Upper lobe of right lung (tissue), 1 donor: ENCODE results near the gene FIP1L1. TPM values are rescaled to one million over a fixed set of nuclear protein-coding genes. Genes with fewer than 3 reads are reported as not detected.

Experiments
- ATAC-seq: fragments of 200-7000 bp; cut with Tn5 transposase; one replicate; pipeline ENCODE4 v1.9.1; 2020; ENCODE audit warnings: mild to moderate bottlenecking, moderate library complexity
- DNase-seq: peaks from one replicate; pipeline ENCODE4 v3.0.0-alpha.2; 2020
- H3K27ac ChIP-seq: fragments of 200-600 bp; one replicate; pipeline ENCODE4 v1.8.0; 2022
- H3K27me3 ChIP-seq: fragments of 200-600 bp; one replicate; pipeline ENCODE4 v1.8.0; 2022; ENCODE audit warnings: mild to moderate bottlenecking
- H3K36me3 ChIP-seq: fragments of 200-600 bp; one replicate; pipeline ENCODE4 v1.8.0; 2022
- H3K4me1 ChIP-seq: fragments of 200-600 bp; one replicate; pipeline ENCODE4 v1.8.0; 2022
- H3K4me3 ChIP-seq: fragments of 200-600 bp; one replicate; pipeline ENCODE4 v1.8.0; 2022; ENCODE audit warnings: mild to moderate bottlenecking
- H3K9me3 ChIP-seq: fragments of 200-600 bp; one replicate; pipeline ENCODE4 v1.8.0; 2022
- intact Hi-C: fragments of 100-400 bp; cut with DNase I; formaldehyde crosslinking; loops from one replicate; pipeline ENCODE4 v1.11.0; 2022
- total RNA-seq: library from RNA; stranded (reverse); fragmentation: NEBNext Ultra II Directional; extraction: Animal tissue kit (Norgen Biotek cat#: 25700); gene quantifications from one replicate; pipeline ENCODE4 v1.2.1, GENCODE V29; 2021
- TF ChIP-seq, protein P1 (sequence below): fragments of 200-600 bp; IDR thresholded peaks from one replicate; pipeline ENCODE4 v1.8.0; 2022; ENCODE audit warnings: antibody characterized with exemption
- donor health status: DM: no; HTN: yes; CAD: no; lungs with severe emphysema.

Gene FIP1L1
- total RNA-seq, 1 donor from 2014 or later: 39.0 TPM

DNA sequence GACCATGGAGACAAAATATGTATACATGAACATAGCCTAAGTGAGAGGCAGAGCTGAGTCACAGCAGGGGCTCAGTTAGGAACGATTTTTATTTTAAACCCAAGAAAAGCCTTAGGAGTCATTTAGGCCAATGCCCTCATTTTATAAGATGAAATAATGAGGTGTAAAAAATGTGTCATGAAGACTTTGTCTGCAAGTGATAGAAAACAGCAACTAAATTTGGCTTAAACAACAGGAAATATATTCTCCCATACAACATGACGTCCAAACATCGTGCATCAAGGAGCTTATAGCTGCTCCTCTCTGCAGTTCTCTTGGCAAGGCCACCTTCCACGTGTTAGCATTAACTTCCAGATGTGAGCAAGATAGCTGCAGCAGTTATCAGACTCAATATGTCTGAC is 28.4 kb upstream of the FIP1L1 start:
- H3K27me3 ChIP-seq: no peaks in the 10 kb centered on the region
- no peaks in the 10 kb centered on the region for H3K9me3 ChIP-seq
- H3K27ac ChIP-seq: no peak overlapping the region
- ATAC-seq (no peak), DNase-seq (no peak)
- peaks cover 16% of the 10 kb centered on the region for H3K36me3 ChIP-seq
- H3K4me3 ChIP-seq: no peak overlapping the region
- TF ChIP-seq, protein P1, sequence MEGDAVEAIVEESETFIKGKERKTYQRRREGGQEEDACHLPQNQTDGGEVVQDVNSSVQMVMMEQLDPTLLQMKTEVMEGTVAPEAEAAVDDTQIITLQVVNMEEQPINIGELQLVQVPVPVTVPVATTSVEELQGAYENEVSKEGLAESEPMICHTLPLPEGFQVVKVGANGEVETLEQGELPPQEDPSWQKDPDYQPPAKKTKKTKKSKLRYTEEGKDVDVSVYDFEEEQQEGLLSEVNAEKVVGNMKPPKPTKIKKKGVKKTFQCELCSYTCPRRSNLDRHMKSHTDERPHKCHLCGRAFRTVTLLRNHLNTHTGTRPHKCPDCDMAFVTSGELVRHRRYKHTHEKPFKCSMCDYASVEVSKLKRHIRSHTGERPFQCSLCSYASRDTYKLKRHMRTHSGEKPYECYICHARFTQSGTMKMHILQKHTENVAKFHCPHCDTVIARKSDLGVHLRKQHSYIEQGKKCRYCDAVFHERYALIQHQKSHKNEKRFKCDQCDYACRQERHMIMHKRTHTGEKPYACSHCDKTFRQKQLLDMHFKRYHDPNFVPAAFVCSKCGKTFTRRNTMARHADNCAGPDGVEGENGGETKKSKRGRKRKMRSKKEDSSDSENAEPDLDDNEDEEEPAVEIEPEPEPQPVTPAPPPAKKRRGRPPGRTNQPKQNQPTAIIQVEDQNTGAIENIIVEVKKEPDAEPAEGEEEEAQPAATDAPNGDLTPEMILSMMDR: no peak
- no peaks in the 10 kb centered on the region for H3K4me1 ChIP-seq
- intact Hi-C loops: no loop called here

DNA sequence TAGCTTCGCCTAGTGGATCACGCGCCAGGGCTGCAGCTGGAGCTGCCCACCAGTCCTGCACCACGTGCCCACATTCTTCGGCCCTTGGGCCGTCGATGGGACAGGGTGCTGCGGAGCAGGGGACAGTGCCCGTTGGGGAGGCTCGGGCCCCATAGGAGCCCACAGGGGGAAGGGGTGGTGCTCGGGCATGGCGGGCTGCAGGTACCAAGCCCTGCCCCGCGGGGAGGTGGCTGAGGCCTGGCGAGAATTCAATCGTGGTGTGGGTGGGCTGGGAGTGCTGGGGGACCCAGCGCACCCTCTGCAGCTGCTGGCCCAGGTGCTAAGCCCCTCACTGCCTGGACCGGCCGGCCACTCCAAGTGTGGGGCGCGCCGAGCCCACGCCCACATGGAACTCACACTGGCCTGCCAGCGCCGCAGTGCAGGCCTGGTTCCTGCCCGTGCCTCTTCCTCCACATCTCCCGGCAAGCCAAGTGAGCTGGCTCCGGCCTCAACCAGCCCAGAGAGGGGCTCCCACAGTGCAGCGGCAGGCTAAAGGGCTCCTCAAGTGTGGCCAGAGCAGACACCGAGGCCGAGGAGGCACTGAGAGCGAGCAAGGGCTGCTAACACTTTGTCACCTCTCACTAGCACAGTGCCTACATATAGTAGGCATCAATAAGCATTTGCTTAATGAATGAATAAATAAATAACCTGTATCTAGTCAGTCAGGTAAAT is 23.3 kb upstream of the FIP1L1 start:
- Histone ChIP-seq H3K36me3 (peaks cover 16% of the 10 kb centered on the region), H3K4me1 (no peaks in the 10 kb centered on the region), H3K27ac (no peak overlapping the region), H3K27me3 (no peaks in the 10 kb centered on the region), H3K9me3 (no peaks in the 10 kb centered on the region), H3K4me3 (no peak overlapping the region)
- peak; percentile 42 for ATAC-seq
- no peak for DNase-seq
- TF ChIP-seq, protein P1: no peak
- intact Hi-C loops: no loop called here

DNA sequence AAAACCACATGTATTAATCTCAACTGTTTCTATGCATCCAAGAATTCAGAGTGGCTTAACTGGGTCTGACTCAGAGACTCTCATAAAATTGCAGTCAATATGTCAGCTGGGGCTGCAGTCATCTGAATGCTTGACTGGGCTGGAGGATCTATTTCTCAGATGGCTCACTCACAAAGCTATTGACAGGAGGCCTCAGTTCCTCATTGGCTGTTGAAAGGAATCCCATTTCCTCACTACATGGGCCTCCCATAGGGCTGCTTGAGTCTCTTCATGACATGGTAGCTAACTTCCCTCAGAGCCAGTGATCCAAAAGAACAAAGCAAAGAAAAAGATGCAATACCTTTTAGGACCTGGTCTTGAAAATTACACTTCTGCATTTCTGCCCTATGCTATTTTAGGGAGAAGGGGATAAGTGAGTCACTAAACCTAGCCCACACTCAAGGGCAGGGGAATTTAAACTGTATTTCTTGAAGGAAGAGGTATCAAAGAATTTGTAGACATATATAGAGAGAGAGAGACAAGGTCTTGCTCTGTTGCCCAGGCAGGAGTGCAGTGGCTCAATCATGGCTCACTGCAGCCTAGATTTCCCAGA is 21.4 kb upstream of the FIP1L1 start:
- Histone ChIP-seq H3K36me3 (peaks cover 11% of the 10 kb centered on the region), H3K4me3 (no peak overlapping the region), H3K4me1 (no peaks in the 10 kb centered on the region), H3K27me3 (no peaks in the 10 kb centered on the region), H3K9me3 (no peaks in the 10 kb centered on the region), H3K27ac (no peak overlapping the region)
- DNase-seq (no peak), ATAC-seq (no peak)
- intact Hi-C loops: no loop called here
- TF ChIP-seq, protein P1: no peak

DNA sequence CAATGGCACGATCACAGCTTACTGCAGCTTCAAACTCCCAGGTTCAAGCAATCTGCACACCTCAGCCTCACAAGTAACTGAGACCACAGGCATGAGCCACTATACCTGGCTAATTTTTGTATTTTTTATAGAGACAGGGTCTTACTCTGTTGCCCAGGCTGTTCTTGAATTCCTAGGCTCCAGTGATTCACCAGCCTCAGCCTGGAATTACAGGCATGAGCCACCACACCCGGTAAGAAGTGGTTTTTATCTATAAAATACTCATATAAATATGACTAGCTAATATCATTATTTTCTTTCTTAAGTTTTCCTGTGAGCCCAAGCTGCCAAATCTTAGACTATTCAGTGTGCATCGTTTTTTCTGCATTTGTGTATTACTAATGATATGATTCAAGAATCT is 16.0 kb upstream of the FIP1L1 start:
- Histone ChIP-seq H3K4me1 (peaks cover 22% of the 10 kb centered on the region), H3K36me3 (no peaks in the 10 kb centered on the region), H3K27ac (no peak overlapping the region), H3K27me3 (no peaks in the 10 kb centered on the region), H3K9me3 (no peaks in the 10 kb centered on the region), H3K4me3 (no peak overlapping the region)
- TF ChIP-seq, protein P1: no peak
- intact Hi-C loops: no loop called here
- ATAC-seq: no peak
- no peak for DNase-seq

DNA sequence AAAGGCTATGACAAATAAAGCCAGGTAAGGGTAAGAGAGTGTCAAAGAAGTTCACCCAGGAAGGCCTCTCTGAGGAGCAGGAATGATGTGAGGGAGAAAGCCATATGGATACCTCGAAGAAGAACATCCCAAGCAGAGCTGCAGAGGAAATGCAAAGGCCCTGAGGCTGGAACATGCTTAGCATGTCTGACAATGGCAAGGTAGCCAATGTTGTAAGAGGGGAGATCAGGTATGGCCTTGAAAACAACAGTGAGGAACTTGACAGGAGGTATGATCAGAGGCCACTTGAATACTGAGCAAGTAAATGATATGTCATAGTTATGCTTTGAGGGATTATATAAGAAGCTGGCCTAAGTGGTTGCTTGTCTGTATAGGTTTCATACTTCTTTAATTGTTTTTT is 15.3 kb upstream of the FIP1L1 start:
- H3K36me3 ChIP-seq: no peaks in the 10 kb centered on the region
- H3K27me3 ChIP-seq: no peaks in the 10 kb centered on the region
- H3K9me3 ChIP-seq: no peaks in the 10 kb centered on the region
- no peak overlapping the region for H3K4me3 ChIP-seq
- intact Hi-C loops: no loop called here
- TF ChIP-seq, protein P1: no peak
- no peak for DNase-seq
- peaks cover 22% of the 10 kb centered on the region for H3K4me1 ChIP-seq
- no peak overlapping the region for H3K27ac ChIP-seq
- no peak for ATAC-seq
